ENCODE data around the gene ARMC6.
A peak's percentile ranks its signal among the peaks of the same experiment; 100 is the strongest.

Gene ARMC6

DNA sequence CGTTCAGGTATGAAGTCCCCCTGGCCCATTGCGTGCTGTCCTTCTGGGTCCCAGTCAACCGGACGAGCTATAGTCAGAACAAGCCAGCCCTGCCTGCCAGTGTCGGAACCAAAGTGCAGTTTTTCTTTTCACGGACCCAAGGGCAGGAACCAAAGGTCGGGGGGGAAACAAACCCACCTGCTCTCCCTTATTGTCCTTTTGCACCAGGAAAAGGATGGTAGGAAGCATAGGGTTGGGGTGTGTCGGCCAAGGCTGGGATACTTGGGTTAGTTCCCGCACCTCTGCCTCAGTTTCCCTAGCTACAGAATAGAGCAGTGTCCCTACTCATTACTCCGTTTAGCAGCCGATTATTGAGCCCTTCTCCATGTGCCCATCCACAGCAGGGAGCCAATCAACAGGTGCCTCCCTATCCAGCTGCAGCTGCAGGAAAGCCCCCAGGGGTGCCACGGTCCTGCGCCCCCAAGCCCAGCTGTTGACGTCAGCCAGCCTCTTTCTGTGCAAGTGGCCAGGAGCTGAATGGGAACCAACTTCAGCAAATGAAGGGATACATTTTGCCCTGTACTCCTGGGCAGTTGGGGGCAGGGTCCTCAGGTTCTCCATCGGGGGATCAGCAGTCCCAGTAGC, 21.0 kb downstream of the ARMC6 start:
- DNase-seq (ENCODE audit: low read depth in 2 of 2), result no peak

DNA sequence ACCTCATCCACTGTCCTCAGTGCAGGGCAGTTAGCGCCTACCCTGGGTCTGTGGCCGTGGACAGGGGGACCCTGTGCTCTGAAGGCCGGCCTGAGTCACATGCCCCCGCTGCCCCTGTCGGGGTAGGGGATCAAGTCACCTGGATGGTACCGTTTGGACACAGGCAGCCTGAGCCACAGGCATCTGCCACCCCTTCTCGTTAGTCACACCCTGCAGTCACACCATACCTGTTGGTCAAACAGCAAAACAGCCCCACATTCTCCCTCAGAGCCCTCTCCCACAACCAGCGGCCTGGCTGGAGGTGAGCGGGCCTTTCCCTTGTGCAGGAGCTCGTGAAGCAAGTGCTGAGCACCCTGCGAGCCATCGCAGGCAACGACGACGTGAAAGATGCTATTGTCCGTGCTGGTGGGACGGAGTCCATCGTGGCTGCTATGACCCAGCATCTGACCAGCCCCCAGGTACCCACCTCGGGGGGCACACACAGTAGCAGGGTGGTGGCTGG, 21.6 kb downstream of the ARMC6 start:
- no peak for DNase-seq (ENCODE audit: low read depth in 2 of 2)

DNA sequence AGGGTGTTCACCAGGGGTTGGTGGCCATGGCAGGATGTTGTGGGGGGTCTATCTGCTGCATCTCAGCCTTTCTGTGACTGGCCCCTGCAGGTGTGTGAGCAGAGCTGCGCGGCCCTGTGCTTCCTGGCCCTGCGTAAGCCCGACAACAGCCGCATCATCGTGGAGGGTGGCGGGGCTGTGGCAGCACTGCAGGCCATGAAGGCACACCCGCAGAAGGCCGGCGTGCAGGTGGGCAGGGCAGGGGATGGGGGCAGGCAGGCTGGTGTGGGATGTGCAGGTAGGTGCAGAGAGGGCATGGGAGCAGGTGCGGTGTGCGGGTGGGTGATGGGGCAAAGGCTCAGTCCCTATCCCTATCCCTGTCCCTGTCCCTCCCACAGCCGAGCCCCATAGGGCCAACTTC, 22.3 kb downstream of the ARMC6 start:
- no peak for DNase-seq (ENCODE audit: low read depth in 2 of 2)

DNA sequence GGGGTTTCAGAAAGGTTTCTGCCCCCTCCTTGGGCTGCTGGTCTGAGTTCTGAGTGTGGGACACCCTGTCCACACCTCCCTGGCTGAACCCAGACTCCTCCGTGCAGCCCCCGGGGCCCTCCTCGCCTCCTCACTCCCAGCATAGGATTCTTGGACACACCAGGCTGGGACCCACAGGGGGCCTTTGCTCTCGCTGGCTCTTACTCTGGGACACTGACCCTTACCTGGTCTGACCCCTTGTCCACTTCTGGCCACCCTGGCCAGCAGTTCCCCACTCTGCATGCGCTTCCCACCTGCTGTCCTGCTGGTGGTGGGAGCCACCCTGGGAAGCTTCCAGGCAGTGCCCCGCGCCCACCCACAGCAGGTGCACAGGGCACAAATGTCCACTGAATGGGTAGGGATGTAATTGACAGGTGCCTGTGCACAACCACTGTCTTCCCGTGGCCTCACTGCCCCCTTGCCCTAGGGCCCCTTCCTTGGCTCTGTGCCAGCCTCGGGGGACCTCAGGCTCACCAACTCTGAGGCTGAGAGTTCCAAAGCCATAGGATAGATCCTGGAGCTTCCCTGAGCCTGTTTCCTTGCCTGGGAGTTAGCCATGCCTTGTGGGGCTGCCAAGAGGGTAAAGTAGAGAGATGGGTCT, 23.4 kb downstream of the ARMC6 start:
- no peak for DNase-seq (ENCODE audit: low read depth in 2 of 2)

DNA sequence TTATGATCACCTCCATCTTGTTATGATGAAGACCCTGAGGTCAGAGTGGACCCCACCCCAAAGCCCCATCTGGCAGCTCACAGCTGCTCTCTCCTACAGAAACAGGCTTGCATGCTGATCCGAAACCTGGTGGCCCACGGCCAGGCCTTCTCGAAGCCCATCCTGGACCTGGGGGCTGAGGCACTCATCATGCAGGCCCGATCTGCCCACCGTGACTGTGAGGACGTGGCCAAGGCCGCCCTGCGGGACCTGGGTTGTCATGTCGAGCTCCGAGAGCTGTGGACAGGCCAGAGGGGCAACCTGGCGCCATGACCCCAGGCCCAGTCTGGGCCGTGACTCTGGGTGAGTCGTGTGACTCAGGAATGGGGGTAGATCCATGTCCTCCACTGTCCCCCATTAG, 23.9 kb downstream of the ARMC6 start:
- no peak for DNase-seq (ENCODE audit: low read depth in 2 of 2)

DNA sequence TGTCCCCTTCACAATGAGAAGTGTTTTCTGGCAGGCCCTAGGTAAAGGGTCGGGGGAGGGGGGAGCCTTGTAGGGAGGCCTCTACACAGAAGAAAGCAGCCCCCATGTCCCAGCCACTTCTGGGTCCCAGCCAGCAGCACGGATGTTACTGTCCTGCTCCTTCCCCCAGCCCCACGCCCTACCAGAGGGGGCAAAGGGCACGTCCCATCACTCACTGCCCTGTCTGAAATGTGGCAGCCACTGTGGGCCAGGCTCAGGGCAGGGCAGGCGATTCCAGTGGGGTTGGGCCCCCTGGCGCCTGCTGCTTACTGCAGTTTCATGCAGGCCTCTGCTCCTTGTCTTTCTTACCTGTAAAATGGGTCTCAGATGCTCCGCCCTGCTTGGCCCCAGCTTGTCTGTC, 24.3 kb downstream of the ARMC6 start:
- DNase-seq (ENCODE audit: low read depth in 2 of 2), result no peak

DNA sequence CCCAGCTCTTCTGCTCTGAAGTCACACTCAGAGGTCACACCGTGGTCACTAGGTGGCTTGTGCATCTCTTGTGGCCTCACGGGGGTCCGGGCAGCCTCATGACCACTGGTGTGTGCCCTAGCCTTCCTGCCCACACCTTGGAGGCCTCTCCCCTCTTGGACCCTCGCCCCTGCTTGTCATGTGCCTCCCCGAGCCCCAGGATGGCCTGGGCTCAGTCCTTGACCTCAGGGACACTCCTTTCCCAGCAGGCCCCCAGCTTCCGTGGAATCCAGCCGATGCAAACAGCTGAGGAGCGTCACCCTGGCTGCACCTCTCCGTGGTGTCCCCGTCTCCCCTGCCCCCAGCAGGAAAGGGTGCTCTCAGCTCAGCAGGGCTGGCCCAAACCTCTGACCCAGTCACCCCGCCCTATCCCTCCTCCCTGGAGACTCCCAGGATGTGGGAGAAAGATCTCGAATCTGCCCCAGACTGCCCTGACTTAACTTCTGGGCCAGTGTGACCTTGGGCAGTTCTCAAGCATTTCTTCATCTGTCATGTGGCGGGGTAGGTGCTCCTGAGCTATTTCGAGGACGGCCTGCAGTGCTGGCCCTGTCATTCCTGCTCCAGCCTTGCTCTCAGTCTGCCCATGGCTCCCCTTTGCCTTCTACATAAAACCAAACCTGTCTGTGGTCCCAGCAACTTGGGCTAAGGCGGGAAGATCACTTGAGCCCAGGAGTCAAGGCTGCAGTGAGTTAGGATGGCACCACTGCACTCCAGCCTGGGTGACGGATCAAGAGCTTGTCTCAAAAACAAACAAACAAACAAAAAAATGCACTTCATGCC, 25.8 kb downstream of the ARMC6 start:
- DNase-seq (ENCODE audit: low read depth in 2 of 2), result no peak

DNA sequence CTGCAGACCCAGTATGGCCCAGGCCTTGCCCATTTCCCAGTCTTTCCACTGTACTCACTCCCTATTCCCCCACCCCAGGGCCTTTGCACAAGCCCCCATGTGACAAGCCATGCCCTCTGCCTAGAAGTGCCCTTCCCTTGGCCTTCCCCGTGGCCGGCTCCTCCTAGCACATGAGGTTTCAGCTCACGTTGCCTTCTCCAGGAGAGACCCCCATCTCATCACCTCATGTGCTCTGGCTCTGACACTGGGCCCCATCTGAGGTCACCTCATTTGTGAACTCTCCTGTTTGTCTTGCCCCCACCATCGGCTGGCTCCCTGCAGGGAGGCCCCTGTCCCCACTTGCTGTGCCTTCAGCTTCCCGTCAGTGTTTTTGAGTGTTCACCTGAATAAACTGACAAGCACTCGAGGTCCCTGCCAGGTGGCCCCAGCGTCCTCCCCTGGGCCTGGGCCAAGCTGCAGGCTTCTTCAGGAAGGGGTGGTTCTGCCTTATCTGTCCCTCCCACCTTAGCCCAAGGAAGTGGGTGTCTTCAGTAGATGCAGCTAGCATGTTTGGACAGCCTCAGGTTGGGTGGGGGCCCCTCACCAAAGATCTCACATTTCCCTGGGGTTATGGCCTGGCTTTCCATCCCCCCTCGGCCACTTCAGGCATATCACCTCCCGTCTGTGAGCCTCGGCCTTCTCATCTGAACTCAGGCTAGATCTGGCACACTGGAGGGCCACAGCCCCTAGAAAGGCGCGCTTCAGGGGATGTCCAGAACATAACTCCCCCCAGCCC, 26.6 kb downstream of the ARMC6 start:
- no peak for DNase-seq (ENCODE audit: low read depth in 2 of 2)

DNA sequence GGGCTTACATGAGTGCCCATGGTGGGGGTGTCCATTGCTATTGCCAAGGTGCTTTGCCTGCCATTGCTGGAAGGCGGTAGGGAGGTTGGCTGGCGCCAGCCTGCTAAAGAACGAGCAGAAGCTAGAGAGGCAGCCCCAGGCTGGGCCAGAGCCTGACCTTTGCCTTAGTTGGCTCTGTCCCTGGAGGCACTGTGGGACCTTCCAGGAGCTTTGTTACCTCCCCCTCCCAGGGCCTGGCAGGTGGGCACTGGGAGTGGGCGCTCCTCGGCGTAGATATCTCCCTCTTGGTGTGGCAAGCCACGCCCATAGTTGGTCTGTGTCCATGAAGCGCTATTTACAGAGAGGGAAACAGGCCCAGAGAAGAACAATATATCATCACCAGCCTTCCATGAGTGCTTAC, 28.1 kb downstream of the ARMC6 start:
- no peak for DNase-seq (ENCODE audit: low read depth in 2 of 2)

DNA sequence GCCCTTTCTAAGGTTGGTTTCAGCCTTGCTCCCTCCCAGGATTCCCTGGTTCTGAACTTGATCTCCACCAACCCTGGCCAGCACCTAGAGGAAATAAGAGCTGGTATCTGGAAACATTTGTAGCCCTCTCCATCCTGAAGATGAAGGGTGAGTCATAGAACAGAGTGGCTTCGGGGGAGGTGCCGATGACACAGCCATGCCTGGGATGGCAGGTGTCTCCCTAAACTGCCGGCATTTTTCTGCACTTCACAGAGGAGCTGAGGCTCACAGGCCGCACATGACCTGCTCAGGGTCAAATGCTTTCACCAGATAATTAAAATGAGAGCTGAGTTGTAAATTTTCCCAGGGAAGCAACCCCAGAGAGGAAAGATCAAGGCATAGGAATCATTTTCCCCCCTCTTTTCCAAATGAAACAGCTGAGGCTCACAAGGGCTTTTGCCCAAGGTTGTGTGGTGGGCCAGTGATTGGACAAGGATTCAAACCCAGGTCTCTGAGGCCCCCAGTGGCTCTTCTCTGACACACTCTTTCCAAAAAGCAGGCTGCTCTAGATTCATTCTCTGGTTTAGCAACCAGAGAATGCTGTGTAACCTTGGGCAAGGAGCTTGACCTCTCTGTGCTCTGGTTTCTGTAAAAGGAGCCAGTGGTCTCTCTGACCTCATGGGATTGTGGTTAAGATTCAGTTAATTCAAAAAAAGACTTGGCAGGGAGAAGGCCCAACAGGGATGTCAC, 29.2 kb downstream of the ARMC6 start:
- no peak for DNase-seq (ENCODE audit: low read depth in 2 of 2)

DNA sequence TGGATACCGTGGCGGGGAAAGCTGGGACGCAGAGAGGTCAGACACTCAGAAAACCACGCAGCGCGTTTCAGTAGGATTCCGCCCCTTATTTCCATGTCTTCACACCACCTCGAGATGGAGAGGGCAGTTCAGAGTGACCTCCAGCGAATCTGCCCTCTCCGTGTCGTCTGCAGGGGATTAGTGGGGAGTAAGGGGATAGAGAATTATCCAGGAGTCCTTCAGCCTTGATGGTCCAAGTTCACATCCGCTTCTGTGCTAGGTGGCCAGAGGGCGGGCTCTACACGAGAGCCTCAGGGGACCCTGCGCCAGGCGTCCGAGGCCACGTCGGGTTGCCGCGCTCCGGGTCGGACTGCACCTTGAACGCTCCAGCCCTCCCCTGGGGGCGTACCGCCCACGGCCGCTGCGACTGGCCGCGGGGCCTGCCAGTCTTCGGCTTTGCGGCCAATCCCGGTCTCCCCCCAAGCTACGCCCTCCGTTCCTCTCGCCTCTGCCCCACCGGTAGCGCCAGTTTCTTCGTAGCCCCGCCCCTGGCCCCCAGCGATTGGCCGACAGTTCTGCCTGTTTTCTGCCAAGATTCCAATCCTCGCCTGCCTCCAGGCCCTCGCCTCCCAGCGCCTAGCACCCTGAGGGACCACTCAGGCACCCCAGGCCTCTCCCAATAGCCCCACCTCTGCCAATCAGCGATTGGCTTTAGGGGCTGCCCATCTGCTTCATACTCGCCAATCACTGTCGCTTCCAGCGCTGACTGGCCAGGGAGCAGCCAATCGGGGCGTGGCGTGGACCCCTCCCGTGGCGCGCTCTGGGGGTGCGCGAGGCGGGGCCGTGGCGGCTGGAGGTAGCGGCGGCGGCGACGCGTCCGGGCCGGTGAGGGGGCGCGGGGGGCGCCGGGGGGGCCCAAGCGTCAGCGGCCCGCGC, 30.0 kb downstream of the ARMC6 start, which contains the start of gene SLC25A42:
SLC25A42 (plus strand) TSS at position 812 of the 915 bp plus-strand sequence. CDS start 32,131 bp downstream, outside the sequence.
- DNase-seq (ENCODE audit: low read depth in 2 of 2), result peak; percentile 96 to 97

DNA sequence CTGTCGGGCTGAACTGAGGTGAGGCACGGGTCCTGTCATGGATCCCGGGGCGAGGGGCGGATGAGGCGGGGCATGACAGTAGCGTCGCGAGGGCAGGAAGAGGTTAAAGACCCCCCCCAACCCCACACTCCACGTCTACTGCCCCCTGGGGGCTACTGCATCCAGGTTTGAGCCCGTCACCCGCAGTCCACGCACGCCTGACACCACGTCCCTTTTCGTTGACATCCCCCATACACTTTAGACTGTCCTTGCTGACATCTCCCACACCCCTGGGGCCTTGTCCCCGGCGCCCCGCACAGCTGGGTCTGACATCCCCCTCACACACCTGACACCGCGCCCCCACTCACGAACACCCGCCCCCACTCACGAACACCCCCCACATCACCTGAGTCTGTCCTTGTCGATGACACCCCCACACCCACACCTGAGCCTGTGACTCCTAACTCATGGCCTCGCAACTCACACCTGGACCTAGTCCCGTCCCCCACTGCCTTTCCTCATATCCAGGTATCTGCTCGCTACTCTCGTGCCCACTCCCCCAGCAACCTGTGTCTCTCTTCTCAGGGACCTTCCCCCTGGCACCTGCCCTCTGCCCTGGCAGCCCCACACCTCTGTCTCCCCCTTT, 30.8 kb downstream of the ARMC6 start:
- DNase-seq (ENCODE audit: low read depth in 2 of 2), result no peak

DNA sequence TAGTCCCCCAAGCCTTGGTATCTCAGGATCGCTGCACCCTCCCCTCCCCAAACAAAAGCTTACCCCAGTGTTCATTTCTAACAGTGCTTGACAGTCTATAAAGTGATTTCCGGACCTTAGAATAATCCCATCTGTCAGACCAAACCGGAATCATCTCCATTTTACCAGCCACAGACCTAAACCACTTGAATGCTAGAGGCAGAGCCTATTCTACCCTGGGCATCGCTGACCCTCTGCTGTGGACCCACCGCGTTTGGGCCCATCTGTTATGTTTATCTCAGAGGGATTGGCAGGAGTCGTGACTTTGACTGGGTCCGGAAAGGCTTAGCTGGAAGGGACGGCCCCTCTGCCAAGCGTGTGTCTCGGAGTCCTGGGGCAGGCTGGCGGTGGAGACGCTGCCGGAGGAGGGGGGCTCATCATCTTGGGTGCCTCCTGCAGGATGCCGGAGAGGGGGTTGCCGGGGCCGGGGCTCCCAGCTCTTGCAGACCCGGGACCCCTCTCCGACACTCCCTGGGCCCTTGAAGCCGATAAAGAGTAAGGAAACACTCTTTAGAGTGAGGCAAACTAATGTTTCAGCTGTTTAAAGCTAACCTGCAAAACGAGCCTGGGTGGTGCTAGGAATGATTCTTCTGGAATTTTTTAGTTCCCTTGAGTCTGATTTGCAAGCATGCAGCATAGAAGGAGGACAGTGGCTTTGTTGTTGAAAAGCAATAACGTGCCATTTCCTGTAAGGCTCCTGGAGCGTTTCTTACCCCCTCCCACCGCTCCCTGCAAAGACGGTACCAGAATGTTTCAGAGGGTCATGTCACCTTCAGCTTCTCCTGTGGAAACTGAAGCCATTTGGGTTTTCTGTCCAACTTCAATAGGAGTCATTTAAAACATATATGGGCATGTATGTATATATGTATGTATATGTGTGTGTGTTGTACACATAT, 31.7 kb downstream of the ARMC6 start:
- no peak for DNase-seq (ENCODE audit: low read depth in 2 of 2)

DNA sequence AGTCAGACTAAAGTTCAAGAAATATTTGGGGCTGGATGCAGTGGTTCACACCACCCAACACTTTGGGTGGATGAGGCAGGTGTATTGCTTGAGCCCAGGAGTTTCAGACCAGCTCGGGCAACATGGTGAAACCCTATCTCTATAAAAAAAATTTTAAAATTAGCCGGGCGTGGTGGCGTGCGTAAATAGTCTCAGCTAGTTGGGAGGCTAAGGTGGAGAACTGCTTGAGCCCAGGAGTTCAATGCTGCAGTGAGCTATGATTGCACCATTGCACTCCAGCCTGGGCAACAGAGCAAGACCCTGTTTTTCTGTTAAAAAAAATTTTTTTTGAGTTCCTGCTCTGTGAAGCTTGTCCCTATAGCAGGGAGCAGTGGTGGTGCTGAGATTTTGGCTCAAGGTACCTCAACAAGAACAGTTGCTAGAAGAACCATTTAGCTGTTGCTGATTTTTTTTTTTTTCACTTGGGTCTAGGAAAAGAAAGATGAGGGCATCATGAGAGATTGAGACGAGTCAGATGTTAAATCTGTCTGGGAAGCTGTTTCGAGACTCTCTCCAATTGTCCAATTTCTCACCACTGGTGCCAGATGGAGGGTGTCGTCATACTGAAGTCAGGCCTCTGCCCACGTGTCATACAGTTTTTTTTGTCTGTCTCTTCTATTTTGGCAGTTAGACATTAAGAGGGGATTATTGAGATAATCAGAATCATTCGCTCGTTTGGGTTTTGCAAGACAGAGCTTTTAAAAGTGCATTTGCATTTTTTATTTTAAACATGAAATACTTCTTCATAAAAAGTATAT, 34.1 kb downstream of the ARMC6 start:
- no peak for DNase-seq (ENCODE audit: low read depth in 2 of 2)

DNA sequence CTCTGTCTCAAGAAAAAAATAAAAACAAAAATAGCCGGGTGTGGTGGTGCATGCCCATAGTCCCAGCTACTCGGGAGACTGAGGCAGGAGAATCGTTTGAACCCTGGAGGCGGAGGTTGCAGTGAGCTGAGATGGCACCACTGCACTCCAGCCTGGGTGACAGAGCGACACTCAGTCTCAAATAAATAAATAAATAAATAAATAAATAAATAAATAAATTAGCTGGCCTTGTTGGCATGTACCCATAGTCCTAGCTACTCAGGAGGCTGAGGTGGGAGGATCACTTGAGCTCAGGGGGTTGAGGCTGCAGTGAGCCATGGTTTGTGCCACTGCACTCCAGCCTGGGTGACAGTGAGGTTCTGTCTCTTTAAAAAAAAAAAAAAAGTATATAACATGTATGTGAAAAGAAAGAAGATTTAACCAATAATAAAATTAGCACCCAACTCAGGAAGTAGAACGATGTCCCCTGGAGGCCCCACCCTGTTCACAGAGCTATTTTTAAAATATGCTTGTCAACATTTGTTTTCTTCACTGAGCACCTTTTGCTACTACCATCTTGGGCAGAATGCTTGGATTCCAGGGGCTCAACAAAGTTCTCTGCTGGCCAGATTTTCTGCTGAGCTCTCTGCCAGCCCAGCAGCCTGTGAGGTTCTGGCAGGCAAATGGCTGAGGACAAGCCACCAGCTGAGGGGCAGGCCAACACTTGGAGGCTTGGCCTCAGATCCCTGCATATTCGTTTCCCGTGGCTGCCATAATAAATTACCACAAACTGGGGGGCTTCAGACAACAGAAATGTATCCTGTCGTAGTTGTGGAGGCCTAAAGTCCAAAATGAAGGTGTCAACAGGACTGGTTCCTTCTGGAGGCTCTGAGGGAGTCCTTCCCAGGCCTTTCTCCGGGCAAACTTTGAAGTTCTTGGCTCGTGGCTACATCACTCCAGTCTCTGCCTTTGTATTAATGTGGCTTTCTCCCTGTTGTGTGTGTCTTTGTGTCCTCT, 35.6 kb downstream of the ARMC6 start:
- no peak for DNase-seq (ENCODE audit: low read depth in 2 of 2)

DNA sequence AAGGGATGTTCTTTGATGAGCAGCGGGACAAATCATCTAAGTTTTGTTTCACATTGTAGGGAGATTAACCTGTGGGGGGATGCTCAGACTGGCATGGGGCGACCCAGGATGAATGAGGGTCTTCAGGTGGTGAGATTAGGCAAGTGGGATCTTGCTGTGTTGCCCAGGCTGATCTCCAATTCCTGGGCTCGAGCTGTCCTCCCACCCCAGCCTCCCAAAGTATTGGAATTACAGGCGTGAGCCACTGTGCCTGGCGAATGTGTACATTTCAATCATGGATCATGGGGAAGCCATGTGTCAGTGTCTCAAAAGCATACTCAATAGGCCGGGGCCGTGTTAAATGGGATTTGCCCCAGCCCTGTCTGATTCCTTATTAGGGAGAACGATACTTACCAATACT, 38.5 kb downstream of the ARMC6 start:
- no peak for DNase-seq (ENCODE audit: low read depth in 2 of 2)

All from stimulated activated CD8-positive, alpha-beta memory T cell treated with anti-CD3 and anti-CD28 coated beads, Interleukin-7, amount 100 ng/mL, for 1 hour (primary cell).